Measurements from ENCODE around the gene TRIP11.

DNA sequence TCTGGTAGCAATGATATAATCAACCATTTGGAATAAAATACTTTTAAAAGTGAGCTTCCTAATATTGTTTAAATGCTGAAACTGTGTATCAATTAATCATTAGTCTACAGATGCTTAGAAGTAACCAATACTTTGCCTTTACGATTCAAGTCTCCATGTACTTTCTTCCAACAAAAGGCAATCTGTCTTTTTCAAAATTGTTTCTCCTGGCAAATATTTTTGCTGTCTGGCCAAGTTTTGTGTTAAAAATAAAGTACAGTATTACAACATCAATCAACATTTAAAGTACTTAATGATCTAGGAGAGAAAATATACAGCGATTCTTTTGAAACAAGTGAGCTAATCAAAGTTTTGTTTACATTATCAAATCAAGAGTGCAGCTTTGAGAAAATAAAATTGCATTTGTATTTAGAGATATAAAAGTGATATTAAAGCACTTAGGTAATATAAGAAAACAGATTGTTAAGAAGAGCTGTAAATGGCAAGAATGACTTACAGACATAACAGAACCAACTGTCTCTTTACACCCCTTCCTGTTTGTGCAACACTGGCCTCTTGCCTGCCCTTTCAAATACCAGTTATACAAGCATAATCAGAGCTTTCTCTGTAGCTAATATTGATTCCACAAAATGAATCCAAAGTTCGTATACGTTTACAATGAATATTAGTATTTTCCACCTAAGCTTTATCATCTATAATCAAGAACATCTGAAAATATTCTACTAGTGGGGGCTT, 54.2 kb downstream of the TRIP11 start:
- TF ChIP-seq, protein P1, sequence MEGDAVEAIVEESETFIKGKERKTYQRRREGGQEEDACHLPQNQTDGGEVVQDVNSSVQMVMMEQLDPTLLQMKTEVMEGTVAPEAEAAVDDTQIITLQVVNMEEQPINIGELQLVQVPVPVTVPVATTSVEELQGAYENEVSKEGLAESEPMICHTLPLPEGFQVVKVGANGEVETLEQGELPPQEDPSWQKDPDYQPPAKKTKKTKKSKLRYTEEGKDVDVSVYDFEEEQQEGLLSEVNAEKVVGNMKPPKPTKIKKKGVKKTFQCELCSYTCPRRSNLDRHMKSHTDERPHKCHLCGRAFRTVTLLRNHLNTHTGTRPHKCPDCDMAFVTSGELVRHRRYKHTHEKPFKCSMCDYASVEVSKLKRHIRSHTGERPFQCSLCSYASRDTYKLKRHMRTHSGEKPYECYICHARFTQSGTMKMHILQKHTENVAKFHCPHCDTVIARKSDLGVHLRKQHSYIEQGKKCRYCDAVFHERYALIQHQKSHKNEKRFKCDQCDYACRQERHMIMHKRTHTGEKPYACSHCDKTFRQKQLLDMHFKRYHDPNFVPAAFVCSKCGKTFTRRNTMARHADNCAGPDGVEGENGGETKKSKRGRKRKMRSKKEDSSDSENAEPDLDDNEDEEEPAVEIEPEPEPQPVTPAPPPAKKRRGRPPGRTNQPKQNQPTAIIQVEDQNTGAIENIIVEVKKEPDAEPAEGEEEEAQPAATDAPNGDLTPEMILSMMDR (IDR thresholded peaks at IDR 0.05; ENCODE audit: low read depth, low read length), result no peak
- TF ChIP-seq, protein P2, sequence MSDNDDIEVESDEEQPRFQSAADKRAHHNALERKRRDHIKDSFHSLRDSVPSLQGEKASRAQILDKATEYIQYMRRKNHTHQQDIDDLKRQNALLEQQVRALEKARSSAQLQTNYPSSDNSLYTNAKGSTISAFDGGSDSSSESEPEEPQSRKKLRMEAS (IDR thresholded peaks at IDR 0.05; ENCODE audit: low read depth, low read length), result no peak
- TF ChIP-seq POLR2A (IDR thresholded peaks at IDR 0.05; ENCODE audit: extremely low read depth, insufficient read length), result no peak
